Fibroblast of pulmonary artery (primary cell): Measurements from ENCODE around the gene OVOL1.

Experiments
- DNase-seq: peaks from one replicate; pipeline ENCODE4 v3.0.0-alpha.2; 2010; ENCODE audit warnings: low read depth
- H3K4me3 ChIP-seq: replicated peaks from 2 replicates; pipeline ENCODE4 v1.5.1; 2011; ENCODE audit warnings: low read depth, mild to moderate bottlenecking, control low read depth, low read length, moderate library complexity
- CTCF ChIP-seq: IDR thresholded peaks from 2 replicates; pipeline ENCODE4 v1.5.1; 2011; ENCODE audit warnings: mild to moderate bottlenecking, control low read depth, low read length, inconsistent platforms; ENCODE audit errors: missing control alignments

OVOL1 gene

DNA sequence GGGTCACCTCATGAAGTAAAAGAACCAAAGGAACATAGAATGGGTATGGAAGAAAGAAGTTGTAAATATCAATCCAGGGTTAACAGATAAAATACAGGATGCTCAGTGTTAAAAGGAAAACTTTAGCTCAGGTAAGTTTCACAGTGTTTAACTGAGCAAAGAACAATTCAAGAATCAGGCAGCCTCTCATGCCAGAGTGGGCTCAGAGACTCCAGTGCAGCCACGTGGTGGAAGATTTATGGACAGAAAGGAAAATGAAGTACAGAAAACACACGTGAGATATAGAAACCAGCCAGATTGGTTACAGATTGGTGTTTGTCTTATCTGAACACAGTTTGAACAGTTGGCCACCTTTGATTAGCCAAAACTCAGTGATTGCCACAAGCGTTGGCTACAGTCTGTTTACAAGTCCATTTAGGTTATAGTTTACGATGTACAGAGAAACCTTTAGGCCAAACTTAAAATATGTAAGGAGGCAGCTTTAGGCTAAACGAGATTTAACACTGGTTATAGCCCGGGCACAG lies 15.2 kb upstream of the OVOL1 start:
- no peak for TF ChIP-seq CTCF
- H3K4me3 ChIP-seq, result no peak overlapping the region
- DNase-seq, result no peak

DNA sequence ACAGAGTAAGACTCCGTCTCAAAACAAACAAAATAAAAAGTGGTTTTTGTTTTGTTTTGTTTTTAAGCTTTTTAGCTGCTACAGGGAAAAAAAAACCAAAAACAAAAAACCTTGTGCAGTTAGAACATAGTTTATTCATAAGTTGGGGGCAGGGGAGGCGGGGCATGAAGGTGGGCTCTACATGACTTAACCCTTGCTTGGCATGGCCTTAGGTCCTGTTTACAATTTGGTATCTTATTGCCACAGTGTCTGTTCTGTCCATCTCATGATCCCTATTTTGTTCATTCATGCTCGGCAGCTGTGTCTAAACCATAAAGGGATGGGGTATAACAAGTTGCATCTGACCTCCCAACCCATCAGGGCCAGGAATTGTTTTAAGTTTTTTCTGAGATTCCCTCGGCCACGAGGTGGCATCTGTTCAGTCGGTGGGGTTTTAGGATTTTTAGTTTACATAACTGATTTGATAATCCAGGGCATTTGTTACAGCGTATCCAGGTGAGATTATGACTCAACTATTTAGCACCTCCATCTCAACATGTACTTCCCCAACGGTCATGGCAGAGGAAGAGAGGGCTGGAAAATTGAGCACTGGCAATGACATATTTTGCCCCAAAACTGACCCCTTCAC lies 13.0 kb upstream of the OVOL1 start:
- TF ChIP-seq CTCF, result peak; percentile 6
- DNase-seq, result no peak

GRCh38 chr11:65774525-65775306 lies 12.1 kb upstream of the OVOL1 start:
- no peak overlapping the region for H3K4me3 ChIP-seq
- DNase-seq, result no peak
- no peak for TF ChIP-seq CTCF

More for the DNA sequence above, 13.0 kb upstream of the OVOL1 start:
- H3K4me3 ChIP-seq, result no peak overlapping the region

DNA sequence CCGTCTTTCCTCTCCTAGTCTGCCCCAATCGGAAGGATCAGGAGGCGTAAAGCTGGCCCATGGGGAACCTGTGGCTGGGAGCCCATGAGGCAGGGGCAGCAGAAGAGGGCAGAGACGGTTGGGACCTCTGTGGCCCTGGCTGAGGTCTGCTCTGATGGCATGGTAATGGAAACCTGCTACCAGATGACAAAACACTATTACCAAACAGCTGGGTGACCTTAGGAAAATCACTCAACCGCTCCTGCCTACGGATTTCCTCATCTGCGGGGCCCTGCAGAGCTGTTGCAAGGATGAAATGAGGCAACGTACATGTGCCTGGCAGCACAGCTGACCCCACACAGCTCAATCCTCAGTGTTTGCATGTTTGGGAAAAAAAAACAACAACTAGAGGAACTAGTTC lies 10.7 kb upstream of the OVOL1 start:
- H3K4me3 ChIP-seq, result no peak overlapping the region
- no peak for TF ChIP-seq CTCF
- DNase-seq, result peak; percentile 40

- no peak for TF ChIP-seq CTCF
- DNase-seq, result no peak
- H3K4me3 ChIP-seq, result no peak overlapping the region
Observed at GRCh38 chr11:65776710-65777141, 10.1 kb upstream of the OVOL1 start.

- no peak overlapping the region for H3K4me3 ChIP-seq
- no peak for DNase-seq
- TF ChIP-seq CTCF, result no peak
Observed at GRCh38 chr11:65777241-65777640, 9.6 kb upstream of the OVOL1 start.
